Measurements from ENCODE around the gene TMCO5A. TPM values are rescaled to one million over a fixed set of nuclear protein-coding genes. Genes with fewer than 3 reads are reported as not detected.

TMCO5A gene
- total and polyA plus RNA-seq, 8 donors: not detected

- no peaks in the 10 kb centered on the region for H3K36me3 ChIP-seq
- no peak for TF ChIP-seq CTCF (IDR thresholded peaks at IDR 0.05)
- FAIRE-seq (no peak), ATAC-seq (no peak), DNase-seq (no peak)
- no peaks in the 10 kb centered on the region for H3K4me1 ChIP-seq
- no peaks in the 10 kb centered on the region for H3K9me3 ChIP-seq
- intact Hi-C loops (cut with DNase I): no loop called here
- H3K27ac ChIP-seq: no peak overlapping the region
- H3K27me3 ChIP-seq: no peaks in the 10 kb centered on the region
- WGBS, 2 donors: 79 to 80% methylated on average over 8 to 11 of the region's 11 CpGs
- no peak overlapping the region for H3K4me3 ChIP-seq
Measured at GRCh38 chr15:37979671-37980409, 45.4 kb downstream of the TMCO5A start.

GRCh38 chr15:37981201-37981600 is 46.8 kb downstream of the TMCO5A start:
- Histone ChIP-seq H3K27ac (no peak overlapping the region), H3K9me3 (no peaks in the 10 kb centered on the region), H3K4me1 (no peaks in the 10 kb centered on the region), H3K36me3 (no peaks in the 10 kb centered on the region), H3K27me3 (no peaks in the 10 kb centered on the region), H3K4me3 (no peak overlapping the region)
- no peak for DNase-seq
- FAIRE-seq: no peak
- no peak for TF ChIP-seq CTCF (IDR thresholded peaks at IDR 0.05)
- ATAC-seq: no peak
- intact Hi-C loops (cut with DNase I): no loop called here
- 74 to 81% methylated on average over 5 of the region's 5 CpGs for WGBS, 2 donors

GRCh38 chr15:37981775-37982174 is 47.3 kb downstream of the TMCO5A start:
- Histone ChIP-seq H3K9me3 (no peaks in the 10 kb centered on the region), H3K4me1 (no peaks in the 10 kb centered on the region), H3K27me3 (no peaks in the 10 kb centered on the region), H3K36me3 (no peaks in the 10 kb centered on the region), H3K27ac (no peak overlapping the region), H3K4me3 (no peak overlapping the region)
- no peak for FAIRE-seq
- WGBS, 2 donors: 9% methylated on average over 3 of the region's 3 CpGs
- peak in 1 of 4 donors; percentile 9 for TF ChIP-seq CTCF (IDR thresholded peaks at IDR 0.05)
- DNase-seq: no peak
- ATAC-seq: peak in 3 of 4 donors; percentile 66 to 77 (median 69)
- intact Hi-C loops (cut with DNase I): no loop called here

- Histone ChIP-seq H3K27me3 (no peaks in the 10 kb centered on the region), H3K9me3 (no peaks in the 10 kb centered on the region)
- 89 to 97% methylated on average over 1 of the region's 1 CpG for WGBS, 2 donors
Measured at GRCh38 chr15:37984368-37984767, 49.9 kb downstream of the TMCO5A start.

More at GRCh38 chr15:37984368-37984767, 49.9 kb downstream of the TMCO5A start:
- H3K27ac ChIP-seq: no peak overlapping the region
- H3K4me1 ChIP-seq: no peaks in the 10 kb centered on the region
- ATAC-seq (no peak), DNase-seq (no peak), FAIRE-seq (no peak)
- no peaks in the 10 kb centered on the region for H3K36me3 ChIP-seq
- H3K4me3 ChIP-seq: no peak overlapping the region
- TF ChIP-seq CTCF (IDR thresholded peaks at IDR 0.05): no peak
- intact Hi-C loops (cut with DNase I): no loop called here
